ENCODE results near the gene RBM44.

- TF ChIP-seq TAF1 (IDR thresholded peaks at IDR 0.05; ENCODE audit: low read depth, low read length) (no peak), POLR2A (IDR thresholded peaks at IDR 0.05; ENCODE audit: low read depth, low read length) (no peak), POLR2AphosphoS5 (IDR thresholded peaks at IDR 0.05; ENCODE audit: low read depth, low read length) (no peak)
Observed at GRCh38 chr2:237858294-237859081, 59.9 kb downstream of the RBM44 start.
